Heart right ventricle (tissue), 16 donors: Measurements from ENCODE around the gene CRY1. TPM values are rescaled to one million over a fixed set of nuclear protein-coding genes. Genes with fewer than 3 reads are reported as not detected.
A peak's percentile ranks its signal among the peaks of the same experiment; 100 is the strongest.
"Not testable (repeated sequence)": the region's sequence is repeated elsewhere in the genome, so short reads cannot be mapped to it uniquely, and the experiment has no call there.

Source experiments
- ATAC-seq, 8 donors: fragments of 200-7000 bp; cut with Tn5 transposase; one replicate each; pipeline ENCODE4 v1.9.1; 2020; ENCODE audit warnings: mild to moderate bottlenecking in 8 of 8, moderate library complexity in 8 of 8, moderate number of reproducible peaks in 1 of 8
- DNase-seq, 2 donors: peaks; one replicate each; pipeline ENCODE4 v3.0.0-alpha.2; 2020
- H3K27ac ChIP-seq, 10 donors: fragments of 200-600 bp; sonication (generic) in 2 of 10; one replicate each; pipeline versions ENCODE4 v1.5.0 to v1.8.0; 2020 to 2022; ENCODE audit warnings: mild to moderate bottlenecking in 3 of 10
- H3K27me3 ChIP-seq, 7 donors: fragments of 200-600 bp; one replicate each; pipeline ENCODE4 v1.8.0; 2021 to 2022; ENCODE audit warnings: mild to moderate bottlenecking in 2 of 7
- H3K36me3 ChIP-seq, 9 donors: fragments of 200-600 bp; sonication (generic) in 1 of 9; one replicate each; pipeline versions ENCODE4 v1.5.0 to v1.8.0; 2020 to 2022; ENCODE audit warnings: mild to moderate bottlenecking in 2 of 9
- H3K4me1 ChIP-seq, 9 donors: fragments of 200-600 bp; sonication (generic) in 1 of 9; one replicate each; pipeline versions ENCODE4 v1.5.0 to v1.8.0; 2020 to 2022; ENCODE audit warnings: mild to moderate bottlenecking in 4 of 9
- H3K4me3 ChIP-seq, 10 donors: fragments of 200-600 bp; sonication (generic) in 2 of 10; one replicate each; pipeline versions ENCODE4 v1.5.0 to v1.8.0; 2020 to 2022; ENCODE audit warnings: mild to moderate bottlenecking in 7 of 10, moderate library complexity in 2 of 10
- H3K9me3 ChIP-seq, 11 donors: fragments of 200-600 bp in 10 of 11; sonication (generic) in 2 of 11; one replicate each; pipeline versions ENCODE4 v1.5.0 to v1.8.0; 2013 to 2022; ENCODE audit warnings: mild to moderate bottlenecking in 2 of 11, control low read depth in 1 of 11, moderate library complexity in 1 of 11
- WGBS, 2 donors: extraction: QIAGEN DNeasy Blood & Tissue Kit; methylation state at CpG; one replicate each; pipeline ENCODE4 v1.1.7; 2013; ENCODE audit warnings: inconsistent platforms in 1 of 2; 5-methylcytosine and 5-hydroxymethylcytosine counted together
- intact Hi-C, 10 donors: fragments of 100-400 bp; cut with DNase I; formaldehyde crosslinking; loops; one replicate each; pipeline versions ENCODE4 v1.11.1 to v1.14.2; 2022
- polyA plus RNA-seq, 2 donors: library from polyadenylated mRNA; stranded (reverse); fragments of 200-250 nt; gene quantifications; one replicate each; pipeline ENCODE4 v1.2.3, GENCODE V29; 2013
- total RNA-seq, 10 donors: library from RNA; stranded (reverse); fragmentation: NEBNext Ultra II Directional in 3 of 10; extraction: Animal tissue kit (Norgen Biotek cat#: 25700) in 3 of 10; gene quantifications; one replicate each; pipeline versions ENCODE4 v1.2.1 to v1.2.4, GENCODE V29; 2021 to 2023
- TF ChIP-seq, protein P1 (sequence below), 9 donors: fragments of 200-600 bp; sonication (generic) in 2 of 9; IDR thresholded peaks; one replicate each; pipeline versions ENCODE4 v1.5.0 to v1.8.0; 2021 to 2022; ENCODE audit warnings: antibody characterized with exemption in 9 of 9, mild to moderate bottlenecking in 5 of 9, moderate library complexity in 1 of 9
- donor health status: Arrhythmogenic right ventricular cardiomyopathy.
- donor health status: ischemic (EF 13 %, LVEDD 7.1; RV severe dilation, severe dysfunction).
- donor health status: healthy with polysubstance abuse.
- donor health status: DM: no; HTN: yes; CAD: no.
- donor health status: DM: no; HTN: no; CAD: no.
- donor health status: ischemic (EF 25% LVEDD 6.9; RV normal size, moderate dysfunction).
- donor health status: ischemic (EF 25% LVEDD 5.7; RV mildly dilated, moderate dysfunction).
- donor health status: healthy.
- donor health status: DM: yes; HTN: yes; CAD: no.
- donor health status: Ischemic cardiomyopathy.
- donor health status: ischemic (EF 35%, LVEDD 5.7; RV mildly dilated, moderate dysfunction).
- donor health status: nonischemic (EF 11% LVEDD 7.7; RV severe dilation, severe dysfunction).
- donor health status: DM: yes; HTN: yes; CAD: no.
- donor health status: PGD.
- donor health status: ischemic (EF 29% LVEDD 5.4; RV normal size, mild dysfunction).
- donor health status: nonischemic (EF 23%, LVEDD 6.1; RV moderate dilation, normal function).

Gene CRY1
- total and polyA plus RNA-seq, 12 donors = 5.1 to 18.7 (median 10.6) TPM

DNA sequence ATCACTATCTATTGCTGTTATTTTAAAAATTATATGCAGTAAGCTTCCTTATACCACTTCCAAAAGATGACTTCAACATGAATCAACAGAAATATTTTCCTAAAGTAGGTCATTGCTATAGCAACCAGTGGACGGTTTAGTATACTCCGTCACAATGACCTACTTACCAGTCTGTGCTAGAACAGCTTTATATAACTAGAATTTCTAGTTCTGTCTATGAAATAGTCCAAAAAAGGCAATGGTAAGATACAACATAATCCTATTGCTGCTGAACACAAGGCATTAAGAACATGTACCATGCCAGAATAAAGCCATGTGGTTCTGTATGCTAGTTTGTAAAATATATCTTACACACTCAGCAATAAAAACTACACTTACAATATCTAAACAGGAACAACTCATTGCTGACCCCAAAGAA lies 65.7 kb downstream of the CRY1 start:
- TF ChIP-seq, protein P1, sequence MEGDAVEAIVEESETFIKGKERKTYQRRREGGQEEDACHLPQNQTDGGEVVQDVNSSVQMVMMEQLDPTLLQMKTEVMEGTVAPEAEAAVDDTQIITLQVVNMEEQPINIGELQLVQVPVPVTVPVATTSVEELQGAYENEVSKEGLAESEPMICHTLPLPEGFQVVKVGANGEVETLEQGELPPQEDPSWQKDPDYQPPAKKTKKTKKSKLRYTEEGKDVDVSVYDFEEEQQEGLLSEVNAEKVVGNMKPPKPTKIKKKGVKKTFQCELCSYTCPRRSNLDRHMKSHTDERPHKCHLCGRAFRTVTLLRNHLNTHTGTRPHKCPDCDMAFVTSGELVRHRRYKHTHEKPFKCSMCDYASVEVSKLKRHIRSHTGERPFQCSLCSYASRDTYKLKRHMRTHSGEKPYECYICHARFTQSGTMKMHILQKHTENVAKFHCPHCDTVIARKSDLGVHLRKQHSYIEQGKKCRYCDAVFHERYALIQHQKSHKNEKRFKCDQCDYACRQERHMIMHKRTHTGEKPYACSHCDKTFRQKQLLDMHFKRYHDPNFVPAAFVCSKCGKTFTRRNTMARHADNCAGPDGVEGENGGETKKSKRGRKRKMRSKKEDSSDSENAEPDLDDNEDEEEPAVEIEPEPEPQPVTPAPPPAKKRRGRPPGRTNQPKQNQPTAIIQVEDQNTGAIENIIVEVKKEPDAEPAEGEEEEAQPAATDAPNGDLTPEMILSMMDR (IDR thresholded peaks at IDR 0.05) = no peak
- 1 to 6% methylated on average over 2 of the region's 2 CpGs for WGBS, 2 donors
- H3K27ac ChIP-seq = peak overlapping the region; percentile 9 to 79 (median 46)
- intact Hi-C loops = loop anchor here in 2 of 10 donors (5.0 kb wide), 2 partner anchors 40 to 65 kb away; partner anchors contain the start of genes CRY1 (in 2 of the 2) and MTERF2 (in 1 of the 2)
- ATAC-seq (peak; percentile 87 to 98 (median 94)), DNase-seq (peak in 1 of 2 donors; percentile 16)
- no peaks in the 10 kb centered on the region for H3K36me3 ChIP-seq
- peak overlapping the region in 1 of 10 donors; percentile 3 for H3K4me3 ChIP-seq
- H3K9me3 ChIP-seq = no peaks in the 10 kb centered on the region
- H3K27me3 ChIP-seq = no peaks in the 10 kb centered on the region
- peaks cover 4 to 71% (median 46%) of the 10 kb centered on the region in 9 donors for H3K4me1 ChIP-seq

DNA sequence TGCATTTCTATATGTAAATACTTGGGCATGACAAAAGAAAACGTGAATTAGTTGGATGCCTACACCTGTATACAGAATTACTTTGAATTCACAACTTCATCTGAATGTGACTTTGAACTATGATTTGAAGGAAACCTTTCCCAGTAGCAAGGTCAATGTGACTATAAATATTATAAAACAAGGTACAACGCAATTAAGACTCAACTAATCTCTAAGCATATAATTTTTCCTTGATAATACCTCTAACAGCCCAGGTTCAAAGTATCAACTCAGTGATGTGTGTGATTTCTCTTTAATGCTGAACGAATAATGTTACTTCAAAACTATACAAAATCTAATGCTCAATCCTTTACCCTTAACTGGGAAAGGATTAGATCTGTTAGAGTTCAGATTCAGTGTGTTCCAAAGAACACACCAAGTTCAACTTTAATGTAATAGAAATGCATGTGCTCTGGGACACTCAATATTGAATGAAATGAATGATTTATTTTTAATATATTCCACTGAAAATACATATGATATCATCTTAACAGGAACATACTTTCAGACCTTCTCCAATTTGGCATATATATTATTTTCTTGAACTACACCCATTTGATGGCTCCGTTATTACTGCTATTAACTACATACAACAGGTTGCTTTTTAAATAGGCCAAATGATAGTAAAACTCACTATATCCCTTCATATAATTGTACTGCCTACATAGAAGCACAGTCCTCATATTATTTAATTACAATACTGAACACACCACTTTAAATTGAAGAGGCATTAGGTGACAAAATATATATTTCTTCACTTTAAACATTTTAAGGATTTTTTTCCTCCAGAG lies 66.3 kb downstream of the CRY1 start:
- Histone ChIP-seq H3K4me1 (peaks cover 4 to 67% (median 46%) of the 10 kb centered on the region in 9 donors), H3K9me3 (no peaks in the 10 kb centered on the region), H3K27ac (peak overlapping the region in 9 of 10 donors; percentile 7 to 79 (median 43)), H3K36me3 (no peaks in the 10 kb centered on the region), H3K27me3 (no peaks in the 10 kb centered on the region), H3K4me3 (peak overlapping the region in 1 of 10 donors; percentile 3)
- WGBS, 2 donors = 56 to 58% methylated on average over 4 of the region's 4 CpGs
- TF ChIP-seq, protein P1 (IDR thresholded peaks at IDR 0.05) = no peak
- peak in 4 of 8 donors; percentile 13 to 37 (median 26) for ATAC-seq
- no peak for DNase-seq
- intact Hi-C loops = loop anchor here in 2 of 10 donors (5.0 kb wide), 2 partner anchors 40 to 65 kb away; partner anchors contain the start of genes CRY1 (in 2 of the 2) and MTERF2 (in 1 of the 2)

DNA sequence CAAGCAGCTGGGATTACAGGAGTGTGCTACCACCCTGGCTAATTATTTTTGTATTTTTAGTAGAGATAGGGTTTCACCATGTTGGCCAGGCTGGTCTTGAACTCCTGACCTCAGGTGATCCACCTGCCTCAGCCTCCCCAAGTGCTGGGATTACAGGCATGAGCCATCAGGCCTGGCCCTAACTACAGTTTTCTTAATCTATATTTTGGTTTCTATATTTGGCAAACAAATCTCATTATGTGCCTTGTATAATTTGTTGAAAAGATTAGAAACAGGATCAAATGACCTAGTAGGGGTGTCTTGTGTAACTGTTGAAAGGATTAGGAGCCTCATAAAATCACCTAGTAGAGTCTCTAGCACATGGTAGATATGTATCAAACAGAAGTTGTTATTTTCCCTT lies 67.0 kb downstream of the CRY1 start:
- ATAC-seq, H3K9me3 ChIP-seq, DNase-seq, H3K27me3 ChIP-seq, H3K4me3 ChIP-seq, H3K36me3 ChIP-seq: not testable (repeated sequence)
- Histone ChIP-seq H3K4me1 (peaks cover 4 to 60% (median 41%) of the 10 kb centered on the region in 9 donors), H3K27ac (peak overlapping the region in 3 of 10 donors; percentile 10 to 79 (median 71))
- intact Hi-C loops = loop anchor here in 2 of 10 donors (5.0 kb wide), 2 partner anchors 39 to 66 kb away; partner anchors contain the start of genes CRY1 (in 2 of the 2) and MTERF2 (in 1 of the 2)

DNA sequence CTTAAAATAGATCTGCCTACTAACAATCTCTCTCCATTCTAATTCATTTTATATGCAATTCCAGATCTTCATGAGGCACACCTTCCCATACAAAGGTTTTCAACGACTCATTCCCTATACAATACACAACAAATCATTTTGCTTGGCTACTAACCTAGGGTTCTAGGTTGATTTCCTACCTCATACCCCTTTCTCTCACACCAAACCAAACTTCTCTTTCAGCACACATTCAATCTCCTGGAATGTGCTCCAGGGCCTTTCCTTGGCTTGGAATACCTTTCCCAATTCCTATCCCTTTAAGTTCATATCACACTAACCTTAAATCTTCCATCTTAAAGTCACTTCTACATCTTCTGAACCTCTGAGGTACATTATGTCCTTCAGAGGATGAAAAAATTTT lies 67.7 kb downstream of the CRY1 start:
- WGBS, 2 donors = 76 to 90% methylated on average over 1 of the region's 1 CpG
- H3K27ac ChIP-seq = no peak overlapping the region
- no peak overlapping the region for H3K4me3 ChIP-seq
- H3K27me3 ChIP-seq = no peaks in the 10 kb centered on the region
- DNase-seq (no peak), ATAC-seq (no peak)
- H3K9me3 ChIP-seq = no peaks in the 10 kb centered on the region
- TF ChIP-seq, protein P1 (IDR thresholded peaks at IDR 0.05) = no peak
- intact Hi-C loops = loop anchor here in 2 of 10 donors (5.0 kb wide), 2 partner anchors 38 to 67 kb away; partner anchors contain the start of genes CRY1 (in 2 of the 2) and MTERF2 (in 1 of the 2)
- peaks cover 0 to 12% (median 5%) of the 10 kb centered on the region in 9 donors for H3K36me3 ChIP-seq
- peaks cover 4 to 53% (median 35%) of the 10 kb centered on the region in 9 donors for H3K4me1 ChIP-seq
